Panc1 (cell line): ENCODE data around the gene BTBD2. TPM values are rescaled to one million over a fixed set of nuclear protein-coding genes. Genes with fewer than 3 reads are reported as not detected.
A peak's percentile ranks its signal among the peaks of the same experiment; 100 is the strongest.

Experiments
- ATAC-seq: fragments of 200-7000 bp; cut with Tn5 transposase; 2 replicates; pipeline ENCODE4 v1.9.1; 2020; ENCODE audit warnings: mild to moderate bottlenecking, moderate library complexity
- BruUV-seq: library from RNA; stranded (reverse); fragments of 400-500 nt; replicated peaks from 2 replicates; lab custom pipeline; 2021; lab: Mats Ljungman, UMichigan
- CTCF ChIA-PET: fragments of 300-600 bp; sonication (Branson Sonifier 250); formaldehyde crosslinking; loops from one replicate; lab custom pipeline; 2022; ENCODE audit warnings: antibody characterized with exemption; lab: Charles Lee
- POLR2A ChIA-PET: fragments of 300-600 bp; sonication (Branson Sonifier 250); formaldehyde crosslinking; loops from one replicate; lab custom pipeline; 2022; ENCODE audit warnings: antibody characterized with exemption; lab: Charles Lee
- DNase-seq: peaks from one replicate; pipeline ENCODE4 v3.0.0-alpha.2; 2010; ENCODE audit warnings: low read depth, low spot score
- H3K27ac ChIP-seq: 2 replicates; pipeline ENCODE4 v1.5.1; 2011; ENCODE audit warnings: mild to moderate bottlenecking, low read length, inconsistent platforms
- H3K27me3 ChIP-seq: fragments of 200-500 bp; sonication (Bioruptor generic); 2 replicates; pipeline ENCODE4 v1.6.0; 2014; ENCODE audit warnings: low read length, inconsistent platforms; ENCODE audit not compliant: control insufficient read depth, insufficient read depth
- H3K36me3 ChIP-seq: fragments of 200-500 bp; sonication (Bioruptor generic); 2 replicates; pipeline ENCODE4 v1.5.1; 2014; ENCODE audit warnings: inconsistent platforms, mild to moderate bottlenecking, low read length, moderate library complexity; ENCODE audit not compliant: control insufficient read depth, insufficient read depth
- H3K4me1 ChIP-seq: 2 replicates; pipeline ENCODE4 v1.5.1; 2011; ENCODE audit warnings: inconsistent platforms, mild to moderate bottlenecking, low read length, moderate library complexity; ENCODE audit not compliant: control insufficient read depth, insufficient read depth
- H3K4me3 ChIP-seq, 2 experiments: 2 replicates each; pipeline ENCODE4 v1.5.1; 2011 to 2012; ENCODE audit warnings: low read depth in 2 of 2, low read length in 2 of 2, mild to moderate bottlenecking in 2 of 2, inconsistent platforms in 1 of 2, moderate library complexity in 1 of 2
- H3K9me3 ChIP-seq: fragments of 200-500 bp; sonication (Bioruptor generic); 2 replicates; pipeline ENCODE4 v1.5.1; 2014; ENCODE audit warnings: low read depth, mild to moderate bottlenecking, inconsistent platforms, low read length, moderate library complexity; ENCODE audit not compliant: control insufficient read depth, insufficient read depth
- POLR2AphosphoS5 ChIP-seq: IDR thresholded peaks from 2 replicates; pipeline ENCODE4 v1.6.1; 2012; ENCODE audit warnings: mild to moderate bottlenecking, low read depth, low read length, moderate library complexity
- SIN3A ChIP-seq: IDR thresholded peaks from 2 replicates; pipeline ENCODE4 v1.6.1; 2012; ENCODE audit warnings: low read depth, mild to moderate bottlenecking, low read length, moderate library complexity, borderline replicate concordance; ENCODE audit not compliant: insufficient read depth
- TCF7L2 ChIP-seq: IDR thresholded peaks from 2 replicates; pipeline ENCODE4 v1.6.1; 2011; ENCODE audit warnings: mild to moderate bottlenecking, low read depth, low read length, inconsistent platforms
- in situ Hi-C: cut with HindIII; loops from 2 replicates; pipeline ENCODE4 v1.10.0; 2016; ENCODE audit warnings: low sequenced_read_pairs, low pct_unique_long_range_greater_than_20kb
- intact Hi-C: fragments of 100-400 bp; cut with micrococcal nuclease; formaldehyde crosslinking; loops from one replicate; pipeline ENCODE4 v1.10.0; 2022; ENCODE audit not compliant: unreplicated experiment
- total RNA-seq: library from RNA; stranded (reverse); gene quantifications from one replicate; pipeline ENCODE4 v1.2.1, GENCODE V29; 2021; ENCODE audit not compliant: unreplicated experiment
- TF ChIP-seq, protein P1 (sequence below): fragments of 450-650 bp; IDR thresholded peaks from 2 replicates; pipeline ENCODE4 v1.5.1; 2017; ENCODE audit warnings: mild to moderate bottlenecking
- TF ChIP-seq, protein P2 (sequence below), 2 experiments: IDR thresholded peaks; 2 replicates each; pipeline ENCODE4 v1.6.1; 2011 to 2012; ENCODE audit warnings: low read depth in 2 of 2, control low read depth in 1 of 2, low read length in 1 of 2, mild to moderate bottlenecking in 1 of 2, moderate library complexity in 1 of 2; ENCODE audit not compliant: insufficient read depth in 1 of 2

Gene BTBD2
- total RNA-seq, 1 experiment from 2014 or later, result 59.6 TPM

DNA sequence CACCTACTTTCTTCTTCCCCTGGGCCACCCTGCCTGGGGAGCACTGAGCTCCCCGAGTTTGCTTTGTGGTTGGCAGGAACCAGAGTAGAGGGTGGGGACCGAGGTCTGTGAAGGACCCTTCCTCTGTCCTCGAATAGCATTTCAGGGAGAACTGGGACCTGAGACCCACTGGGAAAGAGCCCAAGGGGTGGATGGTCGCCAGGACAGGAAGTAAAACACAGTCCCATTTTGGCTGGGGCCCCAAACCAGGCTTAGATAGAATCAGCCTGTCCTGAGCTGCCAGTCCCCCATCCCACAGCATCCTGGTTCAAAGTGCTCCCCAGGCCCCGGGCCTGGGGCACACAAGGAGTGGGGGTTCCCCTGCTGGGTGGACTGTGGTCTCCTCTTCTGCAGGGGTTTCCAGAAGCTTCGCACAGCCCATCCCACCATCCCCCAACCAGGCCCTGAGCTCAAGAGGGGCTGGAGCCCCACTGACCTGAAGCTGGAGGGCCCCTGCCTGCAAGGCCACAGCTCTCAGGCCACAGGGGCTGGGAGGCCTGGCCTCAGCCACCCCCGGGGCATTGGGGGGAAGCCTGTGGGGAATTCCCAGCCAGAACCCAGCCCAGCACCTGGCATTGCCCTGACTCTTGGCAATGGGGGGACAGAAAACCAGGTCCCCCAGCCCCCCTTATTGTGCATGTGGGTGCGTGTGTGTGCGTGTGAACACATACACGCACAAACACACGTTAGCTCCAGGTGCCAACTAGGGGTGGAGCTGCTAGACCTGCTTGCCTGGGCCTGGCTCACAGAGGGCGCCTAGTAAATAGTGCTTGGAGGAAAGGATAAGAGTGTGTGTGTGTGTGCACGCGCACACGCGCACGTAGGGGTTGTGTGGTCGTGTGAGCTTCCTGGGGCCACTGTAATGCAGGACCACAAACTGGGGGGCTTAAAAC lies 36.5 kb upstream of the BTBD2 start:
- Histone ChIP-seq H3K27ac (peak overlapping the region; percentile 90), H3K4me3 (no peak overlapping the region), H3K27me3 (no peaks in the 10 kb centered on the region), H3K36me3 (peaks cover 6% of the 10 kb centered on the region; the same call in 1 of the 2 replicates), H3K4me1 (peaks cover 50% of the 10 kb centered on the region), H3K9me3 (no peaks in the 10 kb centered on the region)
- ChIA-PET CTCF (no interaction called here), POLR2A (interaction anchor here (1.1 kb wide), 1 partner anchor 17 kb away, joined by 3 read pairs; no protein-coding TSS in a partner anchor)
- in situ Hi-C loops (no loop called here), intact Hi-C loops (no loop called here)
- no TSS peak for BruUV-seq
- DNase-seq (no peak), ATAC-seq (no peak)
- no peak for TF ChIP-seq SIN3A
- TF ChIP-seq, protein P1, sequence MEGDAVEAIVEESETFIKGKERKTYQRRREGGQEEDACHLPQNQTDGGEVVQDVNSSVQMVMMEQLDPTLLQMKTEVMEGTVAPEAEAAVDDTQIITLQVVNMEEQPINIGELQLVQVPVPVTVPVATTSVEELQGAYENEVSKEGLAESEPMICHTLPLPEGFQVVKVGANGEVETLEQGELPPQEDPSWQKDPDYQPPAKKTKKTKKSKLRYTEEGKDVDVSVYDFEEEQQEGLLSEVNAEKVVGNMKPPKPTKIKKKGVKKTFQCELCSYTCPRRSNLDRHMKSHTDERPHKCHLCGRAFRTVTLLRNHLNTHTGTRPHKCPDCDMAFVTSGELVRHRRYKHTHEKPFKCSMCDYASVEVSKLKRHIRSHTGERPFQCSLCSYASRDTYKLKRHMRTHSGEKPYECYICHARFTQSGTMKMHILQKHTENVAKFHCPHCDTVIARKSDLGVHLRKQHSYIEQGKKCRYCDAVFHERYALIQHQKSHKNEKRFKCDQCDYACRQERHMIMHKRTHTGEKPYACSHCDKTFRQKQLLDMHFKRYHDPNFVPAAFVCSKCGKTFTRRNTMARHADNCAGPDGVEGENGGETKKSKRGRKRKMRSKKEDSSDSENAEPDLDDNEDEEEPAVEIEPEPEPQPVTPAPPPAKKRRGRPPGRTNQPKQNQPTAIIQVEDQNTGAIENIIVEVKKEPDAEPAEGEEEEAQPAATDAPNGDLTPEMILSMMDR, result no peak
- no peak for TF ChIP-seq TCF7L2
- TF ChIP-seq, protein P2, sequence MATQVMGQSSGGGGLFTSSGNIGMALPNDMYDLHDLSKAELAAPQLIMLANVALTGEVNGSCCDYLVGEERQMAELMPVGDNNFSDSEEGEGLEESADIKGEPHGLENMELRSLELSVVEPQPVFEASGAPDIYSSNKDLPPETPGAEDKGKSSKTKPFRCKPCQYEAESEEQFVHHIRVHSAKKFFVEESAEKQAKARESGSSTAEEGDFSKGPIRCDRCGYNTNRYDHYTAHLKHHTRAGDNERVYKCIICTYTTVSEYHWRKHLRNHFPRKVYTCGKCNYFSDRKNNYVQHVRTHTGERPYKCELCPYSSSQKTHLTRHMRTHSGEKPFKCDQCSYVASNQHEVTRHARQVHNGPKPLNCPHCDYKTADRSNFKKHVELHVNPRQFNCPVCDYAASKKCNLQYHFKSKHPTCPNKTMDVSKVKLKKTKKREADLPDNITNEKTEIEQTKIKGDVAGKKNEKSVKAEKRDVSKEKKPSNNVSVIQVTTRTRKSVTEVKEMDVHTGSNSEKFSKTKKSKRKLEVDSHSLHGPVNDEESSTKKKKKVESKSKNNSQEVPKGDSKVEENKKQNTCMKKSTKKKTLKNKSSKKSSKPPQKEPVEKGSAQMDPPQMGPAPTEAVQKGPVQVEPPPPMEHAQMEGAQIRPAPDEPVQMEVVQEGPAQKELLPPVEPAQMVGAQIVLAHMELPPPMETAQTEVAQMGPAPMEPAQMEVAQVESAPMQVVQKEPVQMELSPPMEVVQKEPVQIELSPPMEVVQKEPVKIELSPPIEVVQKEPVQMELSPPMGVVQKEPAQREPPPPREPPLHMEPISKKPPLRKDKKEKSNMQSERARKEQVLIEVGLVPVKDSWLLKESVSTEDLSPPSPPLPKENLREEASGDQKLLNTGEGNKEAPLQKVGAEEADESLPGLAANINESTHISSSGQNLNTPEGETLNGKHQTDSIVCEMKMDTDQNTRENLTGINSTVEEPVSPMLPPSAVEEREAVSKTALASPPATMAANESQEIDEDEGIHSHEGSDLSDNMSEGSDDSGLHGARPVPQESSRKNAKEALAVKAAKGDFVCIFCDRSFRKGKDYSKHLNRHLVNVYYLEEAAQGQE (IDR thresholded peaks at IDR 0.05; ENCODE audit: insufficient read depth in 1 of 2, low read depth in 2 of 2, low read length in 1 of 2), result no peak
- TF ChIP-seq POLR2AphosphoS5, result no peak

DNA sequence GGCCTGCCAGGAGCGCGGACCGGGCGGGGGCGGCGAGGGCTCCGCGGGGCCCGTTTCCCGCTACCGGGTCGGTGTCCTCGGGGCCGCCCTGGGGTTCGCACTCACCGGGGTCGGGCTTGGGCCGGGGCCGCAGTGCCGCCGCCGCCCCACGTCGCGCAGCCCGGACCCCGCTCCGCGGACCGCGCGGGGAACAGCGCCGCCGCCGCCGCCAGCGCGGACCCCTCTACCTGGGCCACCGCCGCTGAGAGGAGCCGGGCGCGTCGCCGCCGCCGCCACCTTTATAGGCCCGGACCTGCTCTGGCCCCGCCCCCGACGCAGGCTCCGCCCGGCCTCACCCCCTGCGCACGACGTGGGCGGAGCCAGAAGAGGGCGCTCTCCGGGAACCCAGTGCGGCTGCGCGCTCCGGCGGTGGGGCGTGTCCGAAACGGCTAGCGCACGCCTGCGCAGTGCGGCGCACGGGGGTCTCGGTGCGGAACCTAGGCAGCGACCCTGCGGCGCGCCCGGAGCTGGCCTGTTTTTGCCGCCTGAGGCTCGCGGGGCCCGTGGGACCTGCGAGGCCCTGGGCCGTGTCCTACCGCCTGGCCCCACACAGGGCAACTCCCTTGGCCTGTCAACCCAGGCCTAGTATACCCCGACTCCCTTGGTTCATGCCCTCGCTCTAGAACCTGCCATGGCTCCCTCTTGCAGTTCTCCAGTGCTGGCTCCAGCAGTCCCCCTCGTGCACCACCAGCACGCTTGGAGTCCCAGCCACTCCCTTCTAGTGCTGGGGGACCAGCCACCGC lies 35.7 kb upstream of the BTBD2 start, which contains the start of gene MKNK2:
Gene MKNK2 (minus strand): TSS at position 254 of the 782 bp plus-strand sequence. CDS start 393 bp downstream, outside the sequence.
- Histone ChIP-seq H3K27me3 (no peaks in the 10 kb centered on the region), H3K9me3 (no peaks in the 10 kb centered on the region), H3K4me1 (peaks cover 50% of the 10 kb centered on the region), H3K36me3 (peaks cover 6% of the 10 kb centered on the region; the same call in 1 of the 2 replicates), H3K4me3 (peak within 1 kb of the TSS; percentile 78 to 84), H3K27ac (peak within 1 kb of the TSS; percentile 90)
- intact Hi-C loops (no loop called here), in situ Hi-C loops (no loop called here)
- DNase-seq, result no peak
- no TSS peak for BruUV-seq
- peak; percentile 82 for ATAC-seq
- TF ChIP-seq SIN3A (peak; percentile 74; the same call in 1 of the 2 replicates), POLR2AphosphoS5 (peak; percentile 87), TCF7L2 (no peak)
- TF ChIP-seq, protein P2 (IDR thresholded peaks at IDR 0.05; ENCODE audit: insufficient read depth in 1 of 2, low read depth in 2 of 2, low read length in 1 of 2), result 0 out of 4 replicates have a peak, but pooled peaks of 1 of the 2 experiments have one; percentile 46
- TF ChIP-seq, protein P1, result peak; percentile 64
- CTCF ChIA-PET, result no interaction called here
- POLR2A ChIA-PET, result interaction anchor here (1.1 kb wide), 1 partner anchor 16 kb away, joined by 3 read pairs; no protein-coding TSS in a partner anchor
